Esophagus muscularis mucosa (tissue), 4 donors: ENCODE measurements around the gene PRR5L.

Source experiments
- CTCF ChIP-seq, 3 experiments: fragments of 200-600 bp in 2 of 3; fragments of 450-650 bp in 1 of 3; sonication (generic) in 2 of 3; IDR thresholded peaks; one replicate each; pipeline ENCODE4 v1.5.1; 2017 to 2019; ENCODE audit warnings: antibody characterized with exemption in 3 of 3, mild to moderate bottlenecking in 2 of 3, moderate library complexity in 1 of 3
- EP300 ChIP-seq: sonication (generic); formaldehyde crosslinking; IDR thresholded peaks from one replicate; pipeline ENCODE4 v1.6.1; 2017; ENCODE audit warnings: antibody characterized with exemption
- POLR2A ChIP-seq: fragments of 450-650 bp; IDR thresholded peaks from one replicate; pipeline ENCODE4 v1.6.1; 2017; ENCODE audit warnings: antibody characterized with exemption, moderate library complexity, mild to moderate bottlenecking, low read depth
- POLR2AphosphoS5 ChIP-seq, 2 donors: sonication (generic); formaldehyde crosslinking; IDR thresholded peaks; one replicate each; pipeline ENCODE4 v1.6.1; 2017; ENCODE audit warnings: antibody characterized with exemption in 2 of 2

DNA sequence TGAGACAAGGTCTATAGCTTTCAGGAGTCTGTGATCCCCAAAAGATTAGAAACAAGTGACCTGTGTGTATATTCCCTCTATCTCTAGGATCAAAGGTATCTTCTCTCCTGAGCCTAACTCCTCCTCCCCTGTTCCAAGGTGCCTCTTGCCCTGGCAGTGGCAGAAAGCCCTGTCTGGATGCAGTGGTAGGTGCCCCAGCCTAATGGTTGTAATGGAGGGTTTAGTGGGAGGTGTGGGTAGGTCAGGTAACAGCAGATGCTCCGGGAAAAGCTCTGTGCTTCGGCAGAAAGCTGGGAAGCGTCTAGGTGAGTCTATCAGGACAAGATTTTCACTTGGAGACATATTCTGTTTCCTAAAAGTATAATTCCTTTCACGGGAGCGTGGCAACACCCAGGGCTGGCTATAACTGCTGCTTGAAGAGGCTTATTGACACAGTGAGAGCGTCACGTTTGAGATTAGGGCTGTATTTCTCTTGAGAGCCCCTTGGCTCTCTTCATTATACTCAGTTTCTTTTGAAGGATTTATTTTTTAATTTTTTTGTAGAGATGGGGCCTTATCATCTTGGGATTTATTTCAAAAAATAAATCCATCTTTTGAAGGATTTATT lies 49.5 kb downstream of the PRR5L start:
- TF ChIP-seq POLR2A (no peak), CTCF (IDR thresholded peaks at IDR 0.05) (no peak), POLR2AphosphoS5 (IDR thresholded peaks at IDR 0.05) (no peak), EP300 (no peak)
